Nephron (organoid): ENCODE measurements around the gene MYO15B.
A peak's percentile ranks its signal among the peaks of the same experiment; 100 is the strongest.

Experiments used
- H3K27ac Mint-ChIP-seq, 3 experiments: 2 replicates each; pipeline ENCODE4 v1.8.0; 2020; ENCODE audit warnings: mixed read lengths in 3 of 3, mild to moderate bottlenecking in 2 of 3, moderate library complexity in 1 of 3
- H3K27me3 Mint-ChIP-seq: 2 replicates; pipeline ENCODE4 v1.8.0; 2021; ENCODE audit warnings: low read depth, mild to moderate bottlenecking, moderate library complexity, mixed read lengths
- H3K36me3 Mint-ChIP-seq: 2 replicates; pipeline ENCODE4 v1.8.0; 2020; ENCODE audit warnings: low read depth, mixed read lengths
- H3K4me1 Mint-ChIP-seq: 2 replicates; pipeline ENCODE4 v1.8.0; 2020; ENCODE audit warnings: mixed read lengths
- H3K4me3 Mint-ChIP-seq, 3 experiments: 2 replicates each; pipeline ENCODE4 v1.8.0; 2020; ENCODE audit warnings: mild to moderate bottlenecking in 3 of 3, mixed read lengths in 3 of 3, moderate library complexity in 2 of 3
- H3K9me3 Mint-ChIP-seq: 2 replicates; pipeline ENCODE4 v1.8.0; 2020; ENCODE audit warnings: mixed read lengths
- CTCF ChIP-seq, 3 experiments: fragments of 200-600 bp; sonication (generic); IDR thresholded peaks; one replicate each; pipeline ENCODE4 v1.5.0; 2021; ENCODE audit warnings: antibody characterized with exemption in 3 of 3; ENCODE audit not compliant: unreplicated experiment in 3 of 3

Gene MYO15B

DNA sequence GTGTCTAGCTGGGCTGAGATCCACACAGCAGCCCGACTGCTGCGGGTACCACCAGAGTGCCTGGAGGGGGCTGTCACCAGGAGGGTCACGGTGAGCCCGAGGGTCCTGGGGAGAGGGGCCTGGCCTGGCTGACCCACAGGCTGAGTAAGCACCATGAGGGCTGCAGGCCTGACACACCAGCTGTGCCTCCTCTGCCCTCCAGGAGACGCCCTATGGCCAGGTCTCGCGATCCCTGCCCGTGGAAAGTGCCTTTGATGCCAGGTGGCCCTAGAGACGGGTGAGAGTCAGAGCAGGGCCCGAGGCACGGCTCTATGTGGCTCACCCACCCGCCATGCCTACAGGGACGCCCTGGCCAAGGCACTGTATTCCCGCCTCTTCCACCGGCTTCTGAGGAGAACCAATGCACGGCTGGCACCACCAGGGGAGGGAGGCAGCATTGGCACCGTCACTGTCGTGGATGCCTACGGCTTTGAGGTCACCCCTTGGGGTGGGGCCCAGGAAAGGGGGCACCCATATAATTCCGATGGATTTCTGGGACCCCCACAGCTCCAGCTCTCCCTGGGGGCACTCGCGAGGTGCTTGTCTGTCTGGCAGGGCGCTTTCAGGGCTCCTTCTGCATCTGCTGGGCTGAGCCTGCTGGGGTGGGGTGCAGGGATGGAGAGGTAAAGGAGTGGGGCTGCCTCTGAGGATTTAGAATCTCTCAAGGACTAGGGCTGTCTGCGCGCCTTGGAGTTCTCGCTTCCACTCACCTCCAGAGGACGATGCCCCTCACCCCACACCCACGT is 7.1 kb downstream of the MYO15B start:
- Mint-ChIP-seq H3K4me1 (no peaks in the 10 kb centered on the region), H3K36me3 (no peaks in the 10 kb centered on the region), H3K9me3 (no peaks in the 10 kb centered on the region), H3K27me3 (peaks cover 3% of the 10 kb centered on the region), H3K4me3 (no peak overlapping the region), H3K27ac (no peak overlapping the region)
- TF ChIP-seq CTCF (IDR thresholded peaks at IDR 0.05; ENCODE audit: unreplicated experiment in 3 of 3) = no peak

- Mint-ChIP-seq H3K4me1 (no peaks in the 10 kb centered on the region), H3K36me3 (no peaks in the 10 kb centered on the region), H3K4me3 (no peak overlapping the region), H3K9me3 (no peaks in the 10 kb centered on the region), H3K27me3 (peaks cover 3% of the 10 kb centered on the region), H3K27ac (no peak overlapping the region)
- no peak for TF ChIP-seq CTCF (IDR thresholded peaks at IDR 0.05; ENCODE audit: unreplicated experiment in 3 of 3)
Observed at GRCh38 chr17:75595284-75595919, 7.8 kb downstream of the MYO15B start.

DNA sequence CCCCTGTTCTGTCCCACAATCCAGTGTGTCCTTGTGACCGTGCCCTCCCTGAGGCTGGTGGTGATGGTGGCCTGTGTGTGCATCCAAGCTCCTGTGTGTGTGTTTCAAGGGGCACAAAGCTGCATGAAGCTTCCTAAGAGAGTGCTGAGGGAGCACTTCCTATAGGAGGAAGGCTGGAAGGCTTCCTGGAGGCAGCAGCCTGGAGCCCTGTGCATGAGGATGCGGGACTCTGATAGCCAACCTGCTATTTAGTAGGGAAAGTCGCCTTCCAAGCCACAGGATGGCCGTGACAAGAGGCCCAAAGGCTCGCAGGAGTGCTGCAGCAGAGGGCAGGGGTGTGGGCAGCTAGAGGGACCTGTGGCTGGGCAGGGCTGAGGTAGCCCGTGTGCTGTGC is 8.3 kb downstream of the MYO15B start:
- no peak overlapping the region for H3K27ac Mint-ChIP-seq
- H3K9me3 Mint-ChIP-seq = no peaks in the 10 kb centered on the region
- no peak for TF ChIP-seq CTCF (IDR thresholded peaks at IDR 0.05; ENCODE audit: unreplicated experiment in 3 of 3)
- H3K36me3 Mint-ChIP-seq = no peaks in the 10 kb centered on the region
- peaks cover 3% of the 10 kb centered on the region for H3K27me3 Mint-ChIP-seq
- no peaks in the 10 kb centered on the region for H3K4me1 Mint-ChIP-seq
- no peak overlapping the region for H3K4me3 Mint-ChIP-seq

DNA sequence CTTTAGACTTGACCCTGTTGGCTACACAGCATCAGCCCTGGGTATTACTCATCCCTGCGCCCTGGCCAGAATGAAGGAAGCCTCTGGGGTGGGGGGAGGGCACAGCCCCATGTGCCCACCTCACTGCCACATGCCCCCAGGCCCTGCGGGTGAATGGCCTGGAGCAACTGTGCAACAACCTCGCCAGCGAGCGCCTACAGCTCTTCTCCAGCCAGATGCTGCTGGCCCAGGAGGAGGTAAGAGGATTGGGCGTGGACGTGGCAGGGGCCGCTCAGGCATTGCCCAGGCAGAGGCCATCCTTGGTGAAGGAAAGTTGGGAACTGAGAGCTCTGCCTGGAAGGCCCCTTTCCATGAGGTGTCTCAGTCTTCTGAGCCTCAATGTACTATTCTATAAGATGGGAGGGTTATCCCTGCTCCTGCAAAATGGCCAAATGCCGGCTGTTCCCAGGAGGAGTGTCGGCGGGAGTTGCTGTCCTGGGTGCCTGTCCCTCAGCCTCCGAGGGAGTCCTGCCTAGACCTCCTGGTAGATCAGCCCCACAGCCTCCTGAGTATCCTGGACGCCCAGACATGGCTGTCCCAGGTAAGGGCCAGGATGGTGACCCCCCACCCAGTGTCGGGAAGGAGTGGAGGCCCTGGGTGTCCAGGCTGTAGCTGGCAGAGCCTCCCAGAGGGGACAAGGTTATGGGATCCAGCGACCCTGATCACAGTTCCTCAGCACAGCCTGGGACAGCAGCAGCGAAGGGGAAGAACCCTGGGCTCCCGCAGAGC is 8.9 kb downstream of the MYO15B start:
- Mint-ChIP-seq H3K27ac (no peak overlapping the region), H3K4me1 (no peaks in the 10 kb centered on the region), H3K36me3 (no peaks in the 10 kb centered on the region), H3K4me3 (no peak overlapping the region), H3K27me3 (peaks cover 3% of the 10 kb centered on the region), H3K9me3 (no peaks in the 10 kb centered on the region)
- TF ChIP-seq CTCF (IDR thresholded peaks at IDR 0.05; ENCODE audit: unreplicated experiment in 3 of 3) = no peak

DNA sequence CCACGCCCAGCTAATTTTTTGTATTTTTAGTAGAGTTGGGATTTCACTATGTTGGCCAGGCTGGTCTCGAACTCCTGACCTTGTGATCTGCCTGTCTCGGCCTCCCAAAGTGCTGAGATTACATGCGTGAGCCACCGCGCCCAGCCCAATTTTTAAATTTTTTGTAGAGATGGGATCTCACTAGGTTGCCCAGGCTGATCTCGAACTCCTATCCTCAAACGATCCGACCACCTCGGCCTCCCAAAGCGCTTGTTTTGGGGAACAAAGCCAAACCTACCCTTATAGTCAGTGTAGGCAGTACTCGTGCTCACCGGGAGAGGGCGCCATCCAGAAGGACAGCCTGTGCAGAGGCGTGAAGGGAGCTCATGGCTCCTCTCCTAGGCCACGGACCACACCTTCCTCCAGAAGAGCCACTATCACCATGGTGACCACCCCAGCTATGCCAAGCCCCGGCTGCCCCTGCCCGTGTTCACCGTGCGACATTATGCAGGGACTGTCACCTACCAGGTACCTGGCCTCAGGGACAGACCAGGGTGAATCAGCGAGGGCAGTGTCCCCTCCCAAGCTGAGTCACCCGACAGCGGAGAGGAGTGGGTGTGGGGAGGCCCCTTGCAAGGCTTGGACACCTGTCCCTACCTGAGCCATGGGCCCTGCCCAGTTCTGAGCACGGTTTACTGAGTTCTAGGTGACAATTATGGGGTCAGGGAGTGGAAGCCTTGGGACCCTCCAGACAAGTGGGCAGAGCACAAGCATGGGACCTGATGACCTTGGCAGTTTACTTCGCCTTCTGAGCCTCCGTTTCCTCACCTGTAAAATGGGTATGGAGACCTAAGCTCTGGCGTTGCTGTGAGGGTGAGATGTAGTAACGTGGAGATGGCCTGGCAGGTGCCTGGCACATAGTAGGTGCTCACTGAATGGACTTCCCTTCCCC is 13.7 kb downstream of the MYO15B start:
- Mint-ChIP-seq H3K4me1 (no peaks in the 10 kb centered on the region), H3K27ac (no peak overlapping the region), H3K36me3 (no peaks in the 10 kb centered on the region), H3K27me3 (peaks cover 6% of the 10 kb centered on the region), H3K9me3 (no peaks in the 10 kb centered on the region), H3K4me3 (no peak overlapping the region)
- TF ChIP-seq CTCF (IDR thresholded peaks at IDR 0.05; ENCODE audit: unreplicated experiment in 3 of 3) = peak; percentile 53 to 68 (median 60)
